ENCODE results near the gene TMEM247. TPM values are rescaled to one million over a fixed set of nuclear protein-coding genes. Genes with fewer than 3 reads are reported as not detected.

TMEM247 gene
- total and polyA plus RNA-seq, 2 of the 8 experiments (the other 6 are each of a cell fraction or from before 2014, with no cell fraction given) = not detected

DNA sequence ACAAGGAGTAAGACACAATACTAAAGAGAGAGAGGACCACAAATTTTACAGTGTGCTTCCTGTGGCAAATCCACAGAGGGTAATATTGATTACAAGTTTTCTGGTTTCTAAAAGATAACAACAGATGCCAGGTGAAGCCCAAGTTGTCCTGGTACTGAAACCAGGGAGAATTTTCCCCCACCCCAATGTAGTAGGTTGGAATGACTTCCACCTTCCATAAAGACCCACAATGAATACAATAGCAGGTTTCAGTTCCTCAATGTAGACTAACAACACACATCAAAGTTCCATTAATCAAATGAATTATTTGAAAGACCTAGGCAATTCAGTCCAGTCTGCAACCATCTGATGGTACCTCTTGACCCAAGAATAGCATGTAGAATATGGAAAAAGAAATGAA lies 44.0 kb upstream of the TMEM247 start:
- FAIRE-seq (no peak), DNase-seq (ENCODE audit: low read depth in 1 of 2, low spot score in 2 of 2) (no peak)
- ChIA-PET CTCF (ENCODE audit: partially characterized antibody) (interaction anchor here (0.6 to 1.3 kb wide), 4 partner anchors 21 to 364 kb away, joined by 3 read pairs; no protein-coding TSS in a partner anchor), POLR2A (ENCODE audit: partially characterized antibody) (interaction anchor here (0.6 kb wide), 1 partner anchor 26 kb away, joined by 3 read pairs; no protein-coding TSS in a partner anchor)
- Histone ChIP-seq H2BK5ac (ENCODE audit: low read depth, low read length) (no peak overlapping the region), H2AFZ (ENCODE audit: low read length) (no peak overlapping the region), H3K23me2 (ENCODE audit: low read depth, low read length) (no peaks in the 10 kb centered on the region), H3K79me1 (ENCODE audit: low read depth, low read length) (no peaks in the 10 kb centered on the region), H2BK120ac (replicated peaks; ENCODE audit: low read depth, low read length) (peak overlapping the region; percentile 51), H3K18ac (ENCODE audit: extremely low read depth, low read length) (no peak overlapping the region), H2AK5ac (ENCODE audit: low read depth, low read length) (no peak overlapping the region), H4K91ac (replicated peaks; ENCODE audit: insufficient read length, low read length) (no peak overlapping the region), H4K5ac (ENCODE audit: insufficient read length, low read depth, low read length) (no peak overlapping the region), H3K9ac (replicated peaks in 1 of 4; ENCODE audit: extremely low read depth in 1 of 4, low read depth in 3 of 4, low read length in 3 of 4) (no peak overlapping the region), H4K20me1 (replicated peaks in 1 of 2; ENCODE audit: control insufficient read depth in 1 of 2, insufficient read depth in 2 of 2, low read length in 2 of 2) (no peaks in the 10 kb centered on the region), H3K27ac (ENCODE audit: low read depth, low read length) (no peak overlapping the region), H3K14ac (ENCODE audit: insufficient read length) (no peak overlapping the region), H3K56ac (replicated peaks; ENCODE audit: insufficient read length, low read depth, low read length) (no peak overlapping the region), H4K8ac (ENCODE audit: extremely low read depth, insufficient read depth, low read length) (no peak overlapping the region), H3K4me1 (replicated peaks in 1 of 4; ENCODE audit: control insufficient read depth in 3 of 4, insufficient read depth in 4 of 4, low read length in 3 of 4) (peaks cover 0 to 6% (median 5%) of the 10 kb centered on the region in 4 experiments; a peak in 4 of 7 replicates), H3K4ac (replicated peaks; ENCODE audit: insufficient read length, low read depth, low read length) (no peak overlapping the region), H2BK15ac (ENCODE audit: low read length) (no peak overlapping the region), H2BK12ac (ENCODE audit: low read depth, low read length) (no peak overlapping the region), H3K4me2 (ENCODE audit: insufficient read depth in 1 of 2, low read depth in 2 of 2, low read length in 2 of 2) (no peak overlapping the region), H3K23ac (ENCODE audit: insufficient read length) (no peak overlapping the region), H3K9me3 (ENCODE audit: insufficient read depth in 2 of 2, low read depth in 1 of 2, low read length in 1 of 2) (no peaks in the 10 kb centered on the region), H3K4me3 (ENCODE audit: extremely low read depth in 1 of 4, insufficient read depth in 2 of 4, low read depth in 3 of 4, low read length in 4 of 4) (no peak overlapping the region), H2BK20ac (ENCODE audit: low read length) (peak overlapping the region; percentile 13; the same call in 1 of the 2 replicates), H3K79me2 (ENCODE audit: control insufficient read depth in 1 of 2, insufficient read depth in 2 of 2, low read length in 2 of 2) (no peaks in the 10 kb centered on the region), H3K36me3 (ENCODE audit: control insufficient read depth in 2 of 4, insufficient read depth in 4 of 4, low read length in 3 of 4) (no peaks in the 10 kb centered on the region), H3K27me3 (replicated peaks in 1 of 4; ENCODE audit: control insufficient read depth in 3 of 4, extremely low read depth in 1 of 4, insufficient read depth in 3 of 4, low read length in 3 of 4) (no peaks in the 10 kb centered on the region)
- TF ChIP-seq RNF2 (IDR thresholded peaks at IDR 0.05; ENCODE audit: borderline replicate concordance, low read depth, low read length, missing control alignments, poor library complexity, severe bottlenecking) = no peak
- TF ChIP-seq KDM5A (IDR thresholded peaks at IDR 0.05; ENCODE audit: low read length) = no peak
- TF ChIP-seq, protein P1, sequence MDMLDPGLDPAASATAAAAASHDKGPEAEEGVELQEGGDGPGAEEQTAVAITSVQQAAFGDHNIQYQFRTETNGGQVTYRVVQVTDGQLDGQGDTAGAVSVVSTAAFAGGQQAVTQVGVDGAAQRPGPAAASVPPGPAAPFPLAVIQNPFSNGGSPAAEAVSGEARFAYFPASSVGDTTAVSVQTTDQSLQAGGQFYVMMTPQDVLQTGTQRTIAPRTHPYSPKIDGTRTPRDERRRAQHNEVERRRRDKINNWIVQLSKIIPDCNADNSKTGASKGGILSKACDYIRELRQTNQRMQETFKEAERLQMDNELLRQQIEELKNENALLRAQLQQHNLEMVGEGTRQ (IDR thresholded peaks at IDR 0.05; ENCODE audit: low read length) = no peak
- TF ChIP-seq KDM4A (IDR thresholded peaks at IDR 0.05; ENCODE audit: low read depth, low read length, severe bottlenecking) = no peak
- no peak for TF ChIP-seq EZH2 (IDR thresholded peaks at IDR 0.05; ENCODE audit: low read depth, low read length, severe bottlenecking)
- TF ChIP-seq HDAC6 (IDR thresholded peaks at IDR 0.05; ENCODE audit: low read depth, low read length) = no peak
- TF ChIP-seq BRCA1 (IDR thresholded peaks at IDR 0.05; ENCODE audit: low read depth, low read length) = no peak
- no peak for TF ChIP-seq RFX5 (IDR thresholded peaks at IDR 0.05; ENCODE audit: borderline replicate concordance, low read depth, low read length)
- no peak for TF ChIP-seq POLR2AphosphoS5 (IDR thresholded peaks at IDR 0.05; ENCODE audit: low read depth, low read length)
- no peak for TF ChIP-seq FOSL1 (IDR thresholded peaks at IDR 0.05; ENCODE audit: insufficient read depth, low read depth, low read length)
- no peak for TF ChIP-seq SP1 (IDR thresholded peaks at IDR 0.05; ENCODE audit: low read depth, low read length)
- TF ChIP-seq SP4 (IDR thresholded peaks at IDR 0.05; ENCODE audit: low read length) = no peak
- no peak for TF ChIP-seq TEAD4 (IDR thresholded peaks at IDR 0.05; ENCODE audit: low read depth, low read length)
- no peak for TF ChIP-seq POLR2A (IDR thresholded peaks at IDR 0.05; ENCODE audit: control extremely low read depth in 1 of 2, low read depth in 2 of 2, low read length in 2 of 2)

Measured in H1 (cell line).